HEK293 (cell line): ENCODE data around the gene VPS26B.

Experiments
- CTCF ChIA-PET: fragments of 350-600 bp; formaldehyde crosslinking; extraction: SDS; loops from one replicate; lab custom pipeline; 2021; ENCODE audit warnings: antibody characterized with exemption; lab: Yijun Ruan, JAX
- POLR2A ChIA-PET: fragments of 300-600 bp; formaldehyde crosslinking; extraction: SDS; loops from one replicate; lab custom pipeline; 2020; ENCODE audit warnings: antibody characterized with exemption, inconsistent platforms; lab: Yijun Ruan, JAX
- H3K27ac ChIP-seq: fragments of 200-500 bp; sonication (Bioruptor generic); 2 replicates; pipeline ENCODE4 v1.5.1; 2014; ENCODE audit warnings: low read depth, low read length, control low read depth, inconsistent platforms; ENCODE audit errors: extremely low read depth
- H3K36me3 ChIP-seq, 2 experiments: fragments of 200-500 bp in 1 of 2; sonication (Bioruptor generic) in 1 of 2; 1 replicate in 1 of 2; 2 replicates in 1 of 2; pipeline ENCODE4 v1.5.1; 2014 to 2017; ENCODE audit warnings: inconsistent platforms in 2 of 2, low read length in 2 of 2; ENCODE audit not compliant: control insufficient read depth in 2 of 2, insufficient read depth in 1 of 2
- H3K4me1 ChIP-seq: fragments of 200-500 bp; sonication (Bioruptor generic); 2 replicates; pipeline ENCODE4 v1.5.1; 2014; ENCODE audit warnings: mild to moderate bottlenecking, low read length, inconsistent platforms; ENCODE audit not compliant: control insufficient read depth, insufficient read depth
- H3K4me3 ChIP-seq: 2 replicates; pipeline ENCODE4 v1.5.1; 2011; ENCODE audit warnings: low read depth, mild to moderate bottlenecking, control low read depth, low read length, moderate library complexity
- H3K9me3 ChIP-seq: fragments of 200-500 bp; sonication (Bioruptor generic); 2 replicates; pipeline ENCODE4 v1.5.1; 2014; ENCODE audit warnings: low read depth, low read length, inconsistent platforms; ENCODE audit not compliant: control insufficient read depth, insufficient read depth
- PRDM4 ChIP-seq: fragments of 450-650 bp; formaldehyde crosslinking; IDR thresholded peaks from 2 replicates; pipeline ENCODE4 v1.5.1; 2017; ENCODE audit warnings: missing biosample characterization, missing genetic modification characterization
- PRDM6 ChIP-seq: fragments of 450-650 bp; formaldehyde crosslinking; IDR thresholded peaks from 2 replicates; pipeline ENCODE4 v1.5.1; 2017; ENCODE audit warnings: missing biosample characterization, missing genetic modification characterization
- REPIN1 ChIP-seq: fragments of 450-650 bp; formaldehyde crosslinking; IDR thresholded peaks from 2 replicates; pipeline ENCODE4 v1.5.1; 2017; ENCODE audit warnings: missing biosample characterization, missing genetic modification characterization, low read depth
- SCRT2 ChIP-seq: fragments of 450-650 bp; formaldehyde crosslinking; IDR thresholded peaks from 2 replicates; pipeline ENCODE4 v1.5.1; 2016; ENCODE audit warnings: missing biosample characterization, missing genetic modification characterization
- ZBTB10 ChIP-seq: fragments of 450-650 bp; formaldehyde crosslinking; IDR thresholded peaks from 2 replicates; pipeline ENCODE4 v1.5.1; 2016; ENCODE audit warnings: missing biosample characterization, missing genetic modification characterization
- ZBTB17 ChIP-seq: fragments of 450-650 bp; formaldehyde crosslinking; IDR thresholded peaks from 2 replicates; pipeline ENCODE4 v1.5.1; 2016; ENCODE audit warnings: missing biosample characterization, missing genetic modification characterization
- ZBTB8A ChIP-seq: fragments of 450-650 bp; formaldehyde crosslinking; IDR thresholded peaks from 2 replicates; pipeline ENCODE4 v1.5.1; 2016; ENCODE audit warnings: missing biosample characterization, missing genetic modification characterization
- ZNF169 ChIP-seq: fragments of 450-650 bp; formaldehyde crosslinking; IDR thresholded peaks from 2 replicates; pipeline ENCODE4 v1.5.1; 2016; ENCODE audit warnings: missing biosample characterization, missing genetic modification characterization
- ZNF423 ChIP-seq: fragments of 450-650 bp; formaldehyde crosslinking; IDR thresholded peaks from 2 replicates; pipeline ENCODE4 v1.5.1; 2016; ENCODE audit warnings: missing biosample characterization, missing genetic modification characterization
- ZNF501 ChIP-seq: fragments of 450-650 bp; formaldehyde crosslinking; IDR thresholded peaks from 2 replicates; pipeline ENCODE4 v1.5.1; 2016; ENCODE audit warnings: missing biosample characterization, missing genetic modification characterization
- ZNF513 ChIP-seq: fragments of 450-650 bp; IDR thresholded peaks from 2 replicates; pipeline ENCODE4 v1.5.1; 2018; ENCODE audit warnings: missing biosample characterization, missing genetic modification characterization
- ZNF580 ChIP-seq: fragments of 450-650 bp; formaldehyde crosslinking; IDR thresholded peaks from 2 replicates; pipeline ENCODE4 v1.5.1; 2016; ENCODE audit warnings: missing biosample characterization, missing genetic modification characterization
- ZNF629 ChIP-seq: fragments of 450-650 bp; formaldehyde crosslinking; IDR thresholded peaks from 2 replicates; pipeline ENCODE4 v1.5.1; 2017; ENCODE audit warnings: missing biosample characterization, missing genetic modification characterization
- ZNF768 ChIP-seq: fragments of 450-650 bp; formaldehyde crosslinking; IDR thresholded peaks from 2 replicates; pipeline ENCODE4 v1.5.1; 2018; ENCODE audit warnings: missing biosample characterization, mild to moderate bottlenecking, missing genetic modification characterization

The VPS26B gene

GRCh38 chr11:134266841-134267251, 42.4 kb downstream of the VPS26B start (continued):
- no peak for TF ChIP-seq ZBTB10
- TF ChIP-seq ZNF513 (tag by site-specific recombination): no peak
- TF ChIP-seq ZNF768 (tag by site-specific recombination): no peak
- no peak for TF ChIP-seq ZBTB8A (tag by site-specific recombination)

- CTCF ChIA-PET: no interaction called here
- Histone ChIP-seq H3K9me3 (no peaks in the 10 kb centered on the region), H3K27ac (no peak overlapping the region), H3K4me1 (no peaks in the 10 kb centered on the region), H3K4me3 (no peak overlapping the region), H3K36me3 (peaks cover 0 to 18% of the 10 kb centered on the region in 2 experiments; a peak in 2 of 3 replicates)
- POLR2A ChIA-PET: no interaction called here
- TF ChIP-seq PRDM4: no peak
- TF ChIP-seq SCRT2: no peak
Observed at GRCh38 chr11:134267461-134267860, 43.0 kb downstream of the VPS26B start.

- no peak overlapping the region for H3K27ac ChIP-seq
- ChIA-PET POLR2A (no interaction called here), CTCF (no interaction called here)
- TF ChIP-seq ZNF580 (tag by site-specific recombination) (no peak), ZNF169 (tag by site-specific recombination) (no peak), ZBTB17 (tag by site-specific recombination) (no peak), ZNF629 (tag by site-specific recombination) (no peak), REPIN1 (tag by site-specific recombination) (no peak), ZNF501 (tag by site-specific recombination) (no peak), ZNF423 (no peak), PRDM6 (no peak)
- no peaks in the 10 kb centered on the region for H3K9me3 ChIP-seq
- H3K4me3 ChIP-seq: no peak overlapping the region
- H3K4me1 ChIP-seq: no peaks in the 10 kb centered on the region
- peaks cover 0 to 13% of the 10 kb centered on the region in 2 experiments; a peak in 2 of 3 replicates for H3K36me3 ChIP-seq
Observed at GRCh38 chr11:134267966-134268365, 43.5 kb downstream of the VPS26B start.
